Lower leg skin (tissue), 3 donors: Measurements from ENCODE around the gene NHLRC2.

Experiments used
- CTCF ChIP-seq, 3 donors: fragments of 450-650 bp; IDR thresholded peaks; one replicate each; pipeline ENCODE4 v1.5.1; 2016; ENCODE audit warnings: antibody characterized with exemption in 3 of 3, mild to moderate bottlenecking in 3 of 3, moderate library complexity in 2 of 3
- POLR2A ChIP-seq, 2 donors: fragments of 450-650 bp; IDR thresholded peaks; one replicate each; pipeline ENCODE4 v1.6.1; 2016 to 2017; ENCODE audit warnings: antibody characterized with exemption in 2 of 2, mild to moderate bottlenecking in 1 of 2, moderate library complexity in 1 of 2

- TF ChIP-seq CTCF (IDR thresholded peaks at IDR 0.05) = no peak
- TF ChIP-seq POLR2A (IDR thresholded peaks at IDR 0.05) = no peak
These were observed 4.5 kb upstream of the NHLRC2 start for GRCh38 chr10:113849946-113850345.
